GM21825 (cell line): ENCODE results near the gene PEX7.
"Not testable (repeated sequence)": the region's sequence is repeated elsewhere in the genome, so short reads cannot be mapped to it uniquely, and the experiment has no call there.

Source experiments
- ATAC-seq: cut with Tn5 transposase; IDR thresholded peaks from one replicate; pipeline ENCODE4 v1.9.1; 2021; ENCODE audit warnings: mild to moderate bottlenecking, moderate library complexity; ENCODE audit not compliant: unreplicated experiment

The PEX7 gene

DNA sequence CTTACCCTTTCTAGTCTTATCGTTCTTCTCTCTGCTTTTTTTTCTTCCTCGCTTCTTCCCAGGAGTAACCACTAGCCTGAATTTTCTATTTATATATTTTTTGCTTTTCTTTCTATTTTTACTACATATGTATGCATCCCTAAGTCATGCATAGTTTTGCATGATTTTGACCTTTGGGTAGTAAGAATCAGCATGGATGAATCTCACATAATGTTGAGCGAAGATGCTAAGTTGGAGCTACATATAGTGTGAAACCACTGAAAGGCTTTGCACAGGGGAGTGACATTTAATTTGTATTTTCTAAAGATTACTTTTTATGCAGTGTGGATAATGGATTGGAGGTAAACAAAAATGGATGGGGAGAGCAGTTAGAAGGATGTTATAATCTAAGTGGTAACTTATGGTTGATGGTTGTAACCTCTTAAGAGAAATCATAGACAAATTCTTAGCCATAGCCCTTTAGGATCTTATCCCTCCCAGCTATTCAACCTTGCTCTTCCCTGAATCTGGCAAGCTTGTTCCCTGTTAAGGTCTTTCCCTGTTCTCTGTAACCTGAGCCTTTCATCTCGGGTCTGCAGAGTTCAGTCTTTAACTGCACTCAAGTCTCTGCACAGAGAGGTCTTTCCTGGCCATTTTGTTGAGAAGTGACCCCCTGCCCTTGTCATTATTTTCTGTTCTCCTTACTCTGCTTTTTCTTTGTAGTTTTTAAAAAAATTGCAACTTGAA is 18.0 kb downstream of the PEX7 start:
- no peak for ATAC-seq

DNA sequence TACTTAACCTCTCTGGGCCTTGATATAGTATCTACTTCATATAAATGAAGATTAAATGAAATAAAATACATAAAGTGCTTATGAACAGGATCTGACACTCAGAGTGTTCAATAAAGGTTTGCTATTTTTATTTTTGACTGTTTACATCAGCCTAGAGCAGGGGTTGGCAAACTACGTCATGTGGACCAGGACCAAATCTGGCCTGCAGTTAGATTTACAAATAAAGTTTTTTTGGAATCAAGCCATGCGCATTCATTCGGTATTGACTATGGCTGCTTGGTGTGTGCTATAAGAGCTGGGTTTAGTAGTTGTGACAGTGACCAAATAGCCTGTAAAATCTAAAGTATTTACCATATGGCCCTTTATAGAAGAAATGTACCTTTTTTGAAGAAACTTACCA is 20.8 kb downstream of the PEX7 start:
- no peak for ATAC-seq

DNA sequence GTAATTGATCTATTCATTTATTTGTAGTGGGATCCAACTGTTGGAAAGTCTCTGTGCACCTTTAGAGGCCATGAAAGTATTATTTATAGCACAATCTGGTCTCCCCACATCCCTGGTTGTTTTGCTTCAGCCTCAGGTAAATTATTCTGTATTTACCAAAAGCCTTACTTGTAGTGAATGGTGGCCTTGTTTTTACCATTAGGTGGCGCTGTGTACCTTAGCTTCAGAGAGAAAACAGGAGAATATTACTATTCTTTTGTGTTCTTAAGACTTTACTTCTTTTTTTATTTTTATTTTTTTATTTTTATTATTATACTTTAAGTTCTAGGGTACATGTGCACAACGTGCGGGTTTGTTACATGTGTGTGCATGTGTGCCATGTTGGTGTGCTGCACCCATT is 23.7 kb downstream of the PEX7 start:
- no peak for ATAC-seq

DNA sequence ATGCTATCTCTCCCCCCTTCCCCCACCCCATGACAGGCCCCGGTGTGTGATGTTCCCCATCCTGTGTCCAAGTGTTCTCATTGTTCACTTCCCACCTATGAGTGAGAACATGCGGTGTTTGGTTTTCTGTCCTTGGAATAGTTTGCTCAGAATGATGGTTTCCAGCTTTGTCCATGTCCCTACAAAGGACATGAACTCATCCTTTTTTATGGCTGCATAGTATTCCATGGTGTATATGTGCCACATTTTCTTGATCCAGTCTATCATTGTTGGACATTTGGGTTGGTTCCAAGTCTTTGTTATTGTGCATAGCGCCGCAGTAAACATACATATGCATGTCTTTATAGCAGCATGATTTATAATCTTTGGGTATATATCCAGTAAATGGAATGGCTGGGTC is 24.1 kb downstream of the PEX7 start:
- not testable (repeated sequence) for ATAC-seq

DNA sequence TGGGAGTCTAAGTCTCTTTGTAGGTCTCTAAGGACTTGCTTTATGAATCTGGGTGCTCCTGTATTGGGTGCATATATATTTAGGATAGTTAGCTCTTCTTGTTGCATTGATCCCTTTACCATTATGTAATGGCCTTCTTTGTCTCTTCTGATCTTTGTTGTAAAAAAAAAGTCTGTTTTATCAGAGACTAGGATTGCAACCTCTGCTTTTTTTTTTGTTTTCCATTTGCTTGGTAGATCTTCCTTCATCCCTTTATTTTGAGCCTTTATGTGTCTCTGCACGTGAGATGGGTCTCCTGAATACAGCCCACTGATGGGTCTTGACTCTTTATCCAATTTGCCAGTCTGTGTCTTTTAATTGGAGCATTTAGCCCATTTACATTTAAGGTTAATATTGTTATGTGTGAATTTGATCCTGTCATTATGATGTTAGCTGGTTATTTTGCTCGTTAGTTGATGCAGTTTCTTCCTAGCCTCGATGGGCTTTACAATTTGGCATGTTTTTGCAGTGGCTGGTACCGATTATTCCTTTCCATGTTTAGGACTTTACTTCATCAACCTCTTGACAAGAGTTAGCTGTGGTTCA is 27.7 kb downstream of the PEX7 start:
- not testable (repeated sequence) for ATAC-seq

DNA sequence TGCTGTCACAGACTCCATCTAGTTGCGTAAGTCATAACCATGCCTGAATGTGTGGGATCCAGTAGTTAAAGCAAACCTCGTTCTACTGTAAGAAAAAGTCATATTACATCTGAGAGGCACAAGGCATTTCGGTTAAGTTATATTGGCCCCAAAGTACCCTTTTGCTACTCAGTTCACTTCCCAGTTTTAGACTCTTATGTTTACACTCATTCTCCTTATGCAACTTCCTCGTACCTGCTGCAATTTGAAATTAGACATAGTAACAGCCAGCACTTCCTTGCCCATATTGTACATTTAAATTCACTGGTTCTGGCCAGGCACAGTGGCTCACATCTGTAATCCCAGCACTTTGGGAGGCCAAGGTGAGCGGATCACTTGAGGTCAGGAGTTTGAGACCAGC is 37.0 kb downstream of the PEX7 start:
- no peak for ATAC-seq

DNA sequence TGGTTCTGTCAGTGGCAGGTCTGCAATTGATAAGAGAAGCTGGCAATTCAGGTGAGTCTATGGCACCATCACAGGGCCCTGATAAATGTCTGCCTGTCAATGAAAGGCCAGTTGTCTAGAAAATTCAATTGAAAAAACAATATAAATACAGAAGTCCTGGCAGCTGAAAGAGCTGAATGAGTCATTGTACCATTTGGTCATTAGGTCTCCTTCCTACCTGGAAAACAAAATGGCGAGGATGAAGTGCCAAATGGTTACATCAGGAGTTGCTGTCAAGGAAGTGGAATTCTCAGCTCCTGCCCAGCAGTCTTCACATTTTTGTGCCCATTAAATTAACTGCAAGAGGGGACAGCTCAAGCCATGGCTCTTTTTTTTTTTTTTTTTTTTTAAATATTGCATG is 37.7 kb downstream of the PEX7 start:
- no peak for ATAC-seq

DNA sequence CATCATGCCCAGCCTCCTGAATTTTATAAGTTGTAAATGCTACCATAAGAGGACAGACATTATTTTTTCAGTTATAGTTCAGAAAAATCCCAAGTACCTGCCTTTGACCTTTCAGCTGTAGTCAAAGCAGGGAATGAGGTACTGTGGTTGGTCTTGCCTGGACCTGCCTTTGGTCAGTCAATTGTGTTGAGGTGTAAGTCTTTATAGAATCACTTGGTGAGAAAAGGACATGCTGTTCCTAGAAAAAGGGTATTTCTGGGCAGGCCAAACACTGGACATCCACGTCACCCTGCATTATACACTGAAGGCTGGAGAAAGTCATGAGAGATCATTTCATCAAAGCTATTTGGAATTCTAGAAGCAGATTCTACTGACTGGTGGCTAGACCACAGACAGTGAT is 40.3 kb downstream of the PEX7 start:
- no peak for ATAC-seq

DNA sequence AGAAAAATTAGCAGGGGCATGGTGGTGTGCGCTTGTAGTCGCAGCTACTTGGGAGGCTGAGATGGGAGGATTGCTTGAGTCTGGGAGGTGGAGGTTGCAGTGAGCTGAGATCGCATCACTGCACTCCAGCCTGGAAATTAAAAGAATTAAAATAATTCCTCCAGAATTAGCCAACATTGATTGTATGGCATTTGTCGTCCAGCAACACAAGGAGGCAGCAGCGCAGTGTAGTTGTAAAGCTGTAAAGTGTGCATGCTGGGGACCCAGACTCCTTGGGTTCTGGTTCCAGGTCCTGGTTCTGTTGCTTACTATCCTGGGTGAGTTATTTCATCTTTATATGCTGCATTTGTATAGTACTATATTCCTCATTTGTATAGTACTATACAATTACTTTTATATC is 41.4 kb downstream of the PEX7 start:
- no peak for ATAC-seq

DNA sequence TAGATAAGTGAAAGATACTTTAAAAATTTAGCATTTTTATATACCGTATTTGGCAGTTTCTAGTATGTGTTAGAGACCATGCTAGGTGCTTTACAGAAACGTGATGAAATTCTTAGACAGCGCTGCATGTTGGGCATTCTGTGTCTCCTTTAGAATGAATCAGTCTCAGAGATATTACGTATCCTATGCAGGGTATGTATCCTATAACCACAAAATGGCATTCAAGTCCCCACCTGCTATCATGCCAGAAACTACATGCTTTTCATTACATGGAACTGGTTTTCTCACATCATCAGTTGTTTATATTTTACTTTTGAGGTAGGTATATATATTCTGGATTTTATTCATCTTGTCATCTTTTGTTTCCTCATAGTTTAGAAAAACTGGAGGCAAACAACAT is 42.3 kb downstream of the PEX7 start:
- no peak for ATAC-seq

DNA sequence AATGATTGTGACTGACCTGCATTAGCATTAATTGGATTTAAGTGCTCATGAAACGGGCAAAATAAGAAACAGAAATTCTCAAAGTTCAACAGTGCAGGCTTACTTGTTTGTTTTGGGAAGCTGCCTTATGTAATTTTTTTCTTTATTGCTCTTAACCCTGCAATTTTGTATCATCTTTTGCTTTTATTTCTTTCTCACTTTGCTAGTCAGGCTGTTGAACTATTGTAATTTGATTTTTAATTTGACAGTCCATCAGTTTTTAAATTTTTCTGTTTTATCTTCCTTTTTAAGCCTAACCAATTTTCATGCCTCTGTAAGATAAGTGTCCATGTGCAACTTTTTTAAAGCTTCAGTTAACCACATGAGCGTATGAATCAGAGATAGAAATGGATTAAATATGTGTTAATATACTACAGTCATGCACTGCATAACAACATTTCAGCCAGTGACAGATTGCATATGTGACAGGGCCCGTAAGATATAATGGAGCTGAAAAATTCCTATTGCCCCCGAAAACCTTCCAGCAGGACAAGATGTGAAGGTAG is 44.6 kb downstream of the PEX7 start:
- no peak for ATAC-seq

DNA sequence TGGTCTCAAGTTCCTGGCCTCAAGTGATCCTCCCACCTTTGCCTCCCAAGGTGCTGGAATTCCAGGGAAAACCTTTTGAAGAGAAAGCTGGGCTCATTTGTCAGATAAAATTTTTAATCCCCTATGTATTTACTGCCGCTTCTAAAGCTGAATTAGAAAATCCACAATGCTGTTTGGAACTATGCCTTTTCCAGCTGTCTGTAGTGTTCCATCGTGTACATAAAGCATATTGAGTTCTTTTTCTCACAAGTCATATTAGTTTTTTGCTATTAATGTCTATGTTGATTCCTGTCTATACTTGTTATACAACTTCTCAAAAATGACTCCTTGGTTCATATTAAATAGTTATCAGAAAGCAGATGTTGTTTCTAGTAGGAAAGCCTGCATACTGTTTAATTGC is 47.1 kb downstream of the PEX7 start:
- ATAC-seq = no peak

DNA sequence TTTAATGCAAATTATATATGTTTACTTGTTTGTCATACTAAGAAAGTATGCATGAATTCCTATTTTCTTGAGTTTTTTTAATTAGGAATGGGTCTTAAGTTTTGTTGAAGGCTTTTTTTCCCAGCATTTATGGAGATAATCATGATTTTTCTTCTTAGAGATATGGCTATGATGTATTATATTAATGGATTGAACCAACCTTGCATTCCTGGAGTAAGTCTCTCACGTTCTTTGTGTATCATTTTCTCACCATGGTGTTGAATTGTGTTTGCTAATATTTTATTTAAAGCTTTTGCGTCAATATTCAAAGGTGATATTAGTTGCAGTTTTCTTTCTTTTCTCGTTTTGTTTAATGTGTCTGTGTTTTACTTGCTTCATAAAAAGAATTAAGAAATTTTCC is 51.4 kb downstream of the PEX7 start:
- no peak for ATAC-seq

DNA sequence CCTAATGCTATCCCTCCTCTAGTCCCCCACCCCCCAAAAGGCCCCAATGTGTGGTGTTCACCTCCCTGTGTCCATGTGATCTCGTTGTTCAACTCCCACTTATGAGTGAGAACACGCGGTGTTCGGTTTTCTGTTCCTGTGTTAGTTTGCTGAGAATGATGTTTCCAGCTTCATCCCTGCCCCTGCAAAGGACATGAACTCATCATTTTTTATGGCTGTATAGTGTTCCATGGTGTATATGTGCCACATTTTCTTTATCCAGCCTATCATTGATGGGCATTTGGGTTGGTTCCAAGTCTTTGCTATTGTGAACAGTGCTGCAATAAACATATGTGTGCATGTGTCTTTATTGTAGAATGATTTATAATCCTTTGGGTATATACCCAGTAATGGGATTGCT is 54.1 kb downstream of the PEX7 start:
- not testable (repeated sequence) for ATAC-seq

DNA sequence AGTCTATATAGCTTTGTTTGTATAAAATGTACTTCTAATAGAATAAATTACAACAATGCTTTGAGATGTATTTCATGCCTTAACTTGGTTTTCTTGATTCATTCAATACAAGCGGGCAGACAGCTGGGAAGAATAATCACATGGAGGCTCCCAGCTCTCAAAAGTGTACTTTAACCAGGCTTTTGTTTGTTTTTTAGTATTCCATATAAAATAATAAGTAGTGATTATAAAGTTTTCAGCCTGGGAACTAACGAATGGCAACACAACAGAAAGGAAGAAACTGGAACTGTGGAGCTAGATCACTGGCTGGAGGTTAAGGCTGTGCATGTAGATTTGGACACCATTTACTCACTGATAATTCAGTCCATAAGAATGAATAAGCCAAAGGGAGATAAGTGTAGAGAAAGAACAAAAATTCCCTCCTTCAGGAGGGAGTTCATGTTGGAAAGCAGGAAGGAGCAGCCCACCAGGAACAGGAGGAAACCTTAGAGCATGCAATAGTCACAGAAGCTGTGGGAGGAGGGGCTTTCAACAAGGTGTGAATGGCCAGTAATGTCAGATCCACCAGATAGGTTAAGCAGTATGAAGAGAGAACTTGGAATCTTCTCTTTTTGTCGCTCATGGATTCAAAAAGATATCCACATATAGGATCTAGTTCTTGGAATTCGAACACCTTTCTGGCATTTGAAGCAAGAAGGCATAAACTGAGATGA is 58.5 kb downstream of the PEX7 start:
- ATAC-seq = no peak

DNA sequence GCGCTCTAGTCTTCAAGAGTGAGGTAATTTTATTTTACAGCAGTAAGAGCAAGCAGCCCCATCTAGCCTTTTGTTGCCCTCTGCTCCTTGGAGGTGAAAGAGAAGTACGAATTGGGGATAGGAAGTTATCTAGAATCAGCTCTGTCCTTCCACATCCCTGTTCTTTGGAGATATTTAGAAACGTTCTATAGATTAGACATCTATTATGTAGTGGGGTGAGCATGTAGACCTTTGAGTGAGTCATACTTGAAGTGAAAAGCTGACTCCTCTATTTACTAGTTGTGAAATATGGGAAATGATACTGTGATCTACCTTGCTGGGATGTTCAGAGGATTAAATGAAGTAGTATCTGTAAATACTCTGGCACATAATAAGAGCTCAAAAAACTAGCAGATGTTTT is 63.7 kb downstream of the PEX7 start:
- ATAC-seq = no peak

DNA sequence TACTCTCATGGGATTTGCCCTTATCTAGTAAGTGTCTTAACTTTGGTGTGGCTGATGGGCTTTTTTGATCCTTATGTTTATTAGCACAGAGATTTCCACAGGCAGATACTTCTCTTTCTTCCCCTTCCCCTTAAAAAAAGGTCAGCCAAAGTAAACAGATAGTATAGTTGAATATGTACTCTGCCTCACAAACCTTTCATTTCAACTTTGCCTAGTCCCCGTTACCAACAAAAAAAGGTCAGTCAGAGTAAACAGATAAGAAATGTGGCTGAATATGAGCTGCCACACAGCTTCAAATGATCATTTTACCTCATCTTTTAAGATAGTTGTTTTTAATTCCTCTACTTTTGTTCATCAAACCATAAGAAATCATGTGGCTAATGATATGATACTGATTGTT is 65.6 kb downstream of the PEX7 start:
- no peak for ATAC-seq

DNA sequence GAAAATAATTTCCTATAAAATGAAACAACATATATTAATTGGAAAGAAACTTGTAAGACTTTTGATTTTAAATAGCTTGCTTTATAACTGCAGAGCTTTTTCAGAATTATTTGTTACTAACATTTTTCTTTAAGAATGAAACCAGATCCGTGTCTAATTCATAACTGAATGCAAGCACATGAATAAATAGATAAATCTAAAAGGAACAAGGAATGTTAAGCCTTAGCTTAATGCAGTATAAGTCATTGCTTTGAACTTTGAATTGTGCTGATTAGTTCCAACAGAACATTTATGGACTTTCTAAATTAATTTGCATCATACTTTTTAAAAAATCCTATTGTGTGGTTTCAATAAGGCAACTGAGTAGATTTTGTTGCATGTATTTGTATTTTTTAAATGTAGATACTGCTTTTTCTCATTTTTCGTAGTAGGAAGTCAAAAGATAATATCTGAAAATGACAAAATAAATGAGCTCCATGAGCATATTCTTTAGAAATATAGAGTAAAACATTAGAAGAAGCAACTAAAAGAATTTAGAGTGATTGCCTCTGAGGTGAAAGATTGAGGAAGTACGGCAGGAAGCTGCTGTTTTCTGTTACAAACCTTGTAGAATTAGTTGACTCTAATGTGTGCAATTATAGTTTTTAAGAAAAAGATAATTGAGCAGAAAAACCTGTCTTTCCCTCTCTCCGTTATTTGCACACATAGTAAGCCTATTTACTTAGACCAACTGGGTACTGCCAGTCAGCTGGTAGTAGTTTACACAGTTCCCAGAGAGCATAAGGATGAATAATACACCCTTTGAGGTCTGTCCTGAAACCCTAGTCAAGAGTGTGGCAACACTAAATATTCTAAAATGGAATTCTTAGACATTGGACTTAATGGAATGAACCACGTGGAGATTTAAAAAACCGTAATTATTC is 67.1 kb downstream of the PEX7 start:
- no peak for ATAC-seq

DNA sequence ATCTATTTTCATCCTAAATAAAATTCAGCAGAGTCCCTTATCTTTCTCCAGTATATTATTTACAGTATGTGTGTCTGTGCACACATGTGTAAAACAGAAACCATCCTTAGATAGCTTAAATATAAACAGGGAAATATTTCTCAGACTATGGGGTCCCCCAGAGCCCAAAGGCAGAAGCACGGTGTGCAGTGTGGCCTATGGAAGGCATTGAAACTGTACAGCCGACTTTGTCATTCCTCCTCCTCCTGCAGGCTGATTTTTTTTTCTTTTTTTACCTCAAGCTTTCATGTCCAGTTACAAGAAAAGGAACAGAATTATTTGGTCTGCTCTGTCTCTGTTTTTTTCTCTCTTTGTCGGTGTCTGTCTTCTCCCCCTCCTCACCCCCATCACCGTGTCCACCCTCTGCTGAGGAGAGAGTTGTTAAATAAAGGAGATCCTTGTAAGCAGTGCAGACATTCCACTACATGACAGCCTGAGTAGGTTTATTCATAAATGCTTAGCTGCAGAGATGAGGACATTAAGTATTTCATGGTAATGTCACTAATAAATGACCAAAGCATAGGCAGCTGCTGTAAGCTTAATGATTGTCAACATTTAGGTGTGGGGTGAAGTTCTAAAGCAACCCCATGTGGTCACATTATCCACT is 67.9 kb downstream of the PEX7 start:
- no peak for ATAC-seq

DNA sequence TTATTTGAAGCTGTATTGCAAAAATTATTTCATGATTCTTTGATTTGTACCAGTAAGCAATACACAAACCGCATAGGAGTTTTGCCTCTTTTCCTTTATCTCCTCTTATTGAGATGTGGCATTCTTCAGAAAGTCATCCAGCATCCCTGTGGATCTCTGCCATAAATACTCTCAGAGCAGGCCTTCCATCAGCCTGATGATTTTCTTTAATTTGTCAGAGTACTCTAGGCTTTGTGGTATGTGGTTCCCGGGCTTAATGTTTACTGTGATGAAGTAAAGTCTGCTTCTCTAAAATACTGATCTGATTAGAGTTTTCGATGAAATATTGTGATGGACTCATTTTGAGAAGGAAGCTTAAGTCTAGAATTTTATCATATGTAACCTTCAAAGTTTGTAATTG is 68.6 kb downstream of the PEX7 start:
- no peak for ATAC-seq

DNA sequence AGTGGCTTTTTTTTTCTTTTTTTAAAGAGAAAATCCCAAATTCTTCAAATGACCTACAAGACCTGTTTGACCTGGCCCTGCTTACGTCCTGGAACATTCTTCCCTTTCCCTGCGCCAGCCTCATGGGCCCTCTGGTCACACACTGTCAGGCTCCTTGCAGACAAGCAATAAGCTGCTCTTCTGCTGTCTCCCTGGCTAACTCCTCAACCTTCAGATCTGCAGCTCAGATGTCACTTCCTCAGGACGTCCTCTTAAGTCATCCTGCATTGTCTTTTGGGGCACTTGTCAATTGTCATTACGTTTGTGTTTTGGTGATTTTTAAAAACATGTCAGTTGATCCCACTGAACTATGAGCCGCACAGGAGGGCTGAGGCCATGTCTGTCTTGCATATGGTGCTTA is 70.8 kb downstream of the PEX7 start:
- ATAC-seq = no peak
